Measurements from ENCODE around the gene EFCAB10.

DNA sequence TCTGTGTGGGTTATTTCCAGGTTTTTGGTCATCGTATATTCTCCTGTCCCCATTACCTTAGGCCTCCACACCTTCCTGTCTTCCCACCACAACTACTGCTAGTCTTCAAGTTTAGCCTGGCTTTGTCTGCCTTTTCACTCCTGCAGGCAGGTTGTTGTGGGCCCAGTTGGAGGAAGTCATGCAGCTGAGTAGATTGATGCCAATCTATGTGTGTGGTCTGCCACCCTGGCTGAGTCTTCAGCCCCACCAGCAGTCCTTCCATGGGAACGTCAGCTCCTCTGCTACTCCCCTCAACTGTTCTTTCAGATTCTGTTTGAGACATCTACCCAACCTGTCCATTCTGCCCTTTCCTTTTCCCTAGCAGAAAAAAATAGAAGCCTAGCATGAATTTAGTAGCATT, 43.0 kb downstream of the EFCAB10 start:
- no peak for TF ChIP-seq POLR2A (IDR thresholded peaks at IDR 0.05)
- TF ChIP-seq, protein P1, sequence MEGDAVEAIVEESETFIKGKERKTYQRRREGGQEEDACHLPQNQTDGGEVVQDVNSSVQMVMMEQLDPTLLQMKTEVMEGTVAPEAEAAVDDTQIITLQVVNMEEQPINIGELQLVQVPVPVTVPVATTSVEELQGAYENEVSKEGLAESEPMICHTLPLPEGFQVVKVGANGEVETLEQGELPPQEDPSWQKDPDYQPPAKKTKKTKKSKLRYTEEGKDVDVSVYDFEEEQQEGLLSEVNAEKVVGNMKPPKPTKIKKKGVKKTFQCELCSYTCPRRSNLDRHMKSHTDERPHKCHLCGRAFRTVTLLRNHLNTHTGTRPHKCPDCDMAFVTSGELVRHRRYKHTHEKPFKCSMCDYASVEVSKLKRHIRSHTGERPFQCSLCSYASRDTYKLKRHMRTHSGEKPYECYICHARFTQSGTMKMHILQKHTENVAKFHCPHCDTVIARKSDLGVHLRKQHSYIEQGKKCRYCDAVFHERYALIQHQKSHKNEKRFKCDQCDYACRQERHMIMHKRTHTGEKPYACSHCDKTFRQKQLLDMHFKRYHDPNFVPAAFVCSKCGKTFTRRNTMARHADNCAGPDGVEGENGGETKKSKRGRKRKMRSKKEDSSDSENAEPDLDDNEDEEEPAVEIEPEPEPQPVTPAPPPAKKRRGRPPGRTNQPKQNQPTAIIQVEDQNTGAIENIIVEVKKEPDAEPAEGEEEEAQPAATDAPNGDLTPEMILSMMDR (IDR thresholded peaks at IDR 0.05), result no peak

All from gastroesophageal sphincter (tissue), 3 donors.